ENCODE measurements around the gene DENND1B.

Gene DENND1B

GRCh38 chr1:197775282-197776262 is at the start of gene DENND1B:
Gene DENND1B, minus strand, starts transcription at chr1:197775480. Its CDS starts 325 bp downstream, at chr1:197775155.
- peak; percentile 70 to 79 for DNase-seq

- no peak for DNase-seq
These were observed 39.0 kb upstream of the DENND1B start for GRCh38 chr1:197814306-197814705.

GRCh38 chr1:197813741-197814140 is 38.5 kb upstream of the DENND1B start:
- no peak for DNase-seq

- no peak for DNase-seq
These were observed 36.5 kb upstream of the DENND1B start for GRCh38 chr1:197811769-197812168.

GRCh38 chr1:197810812-197811211 is 35.5 kb upstream of the DENND1B start:
- no peak for DNase-seq

- DNase-seq, result no peak
These were observed 33.6 kb upstream of the DENND1B start for GRCh38 chr1:197808880-197809279.

- DNase-seq, result no peak
These were observed 32.6 kb upstream of the DENND1B start for GRCh38 chr1:197807739-197808453.

- DNase-seq, result no peak
These were observed 31.9 kb upstream of the DENND1B start for GRCh38 chr1:197807216-197807615.

- DNase-seq, result no peak
These were observed 31.4 kb upstream of the DENND1B start for GRCh38 chr1:197806718-197807117.

- DNase-seq, result no peak
These were observed 26.4 kb upstream of the DENND1B start for GRCh38 chr1:197801684-197802083.

GRCh38 chr1:197801111-197801482 is 25.8 kb upstream of the DENND1B start:
- no peak for DNase-seq

GRCh38 chr1:197800379-197801110 is 25.3 kb upstream of the DENND1B start:
- DNase-seq, result no peak

- DNase-seq, result no peak
These were observed 24.0 kb upstream of the DENND1B start for GRCh38 chr1:197799271-197799670.

- no peak for DNase-seq
These were observed 23.2 kb upstream of the DENND1B start for GRCh38 chr1:197798492-197798891.

GRCh38 chr1:197797010-197797409 is 21.7 kb upstream of the DENND1B start:
- no peak for DNase-seq

GRCh38 chr1:197788741-197789739 is 13.8 kb upstream of the DENND1B start:
- no peak for DNase-seq

- DNase-seq, result no peak
These were observed 12.6 kb upstream of the DENND1B start for GRCh38 chr1:197787623-197788536.

GRCh38 chr1:197787056-197787455 is 11.8 kb upstream of the DENND1B start:
- DNase-seq, result no peak

GRCh38 chr1:197786280-197786679 is 11.0 kb upstream of the DENND1B start:
- DNase-seq, result no peak

GRCh38 chr1:197783510-197783948 is 8.2 kb upstream of the DENND1B start:
- DNase-seq, result no peak
